Endodermal cell (in vitro differentiated cells): ENCODE measurements around the gene PPP1R9A. TPM values are rescaled to one million over a fixed set of nuclear protein-coding genes. Genes with fewer than 3 reads are reported as not detected.
"Not testable (repeated sequence)": the region's sequence is repeated elsewhere in the genome, so short reads cannot be mapped to it uniquely, and the experiment has no call there.

Experiments used
- DNase-seq: peaks from one replicate; pipeline ENCODE4 v3.0.0-alpha.2; 2017
- H3K27ac ChIP-seq: 2 replicates; pipeline ENCODE4 v1.5.1; 2013; ENCODE audit warnings: mild to moderate bottlenecking, low read depth, low read length, moderate library complexity
- H3K27me3 ChIP-seq: 2 replicates; pipeline ENCODE4 v1.6.1; 2013; ENCODE audit warnings: mild to moderate bottlenecking, low read length, moderate library complexity; ENCODE audit not compliant: insufficient read depth, control insufficient read depth, poor library complexity, severe bottlenecking
- H3K36me3 ChIP-seq: 2 replicates; pipeline ENCODE4 v1.7.0; 2013; ENCODE audit warnings: mild to moderate bottlenecking, low read length, moderate library complexity; ENCODE audit not compliant: control insufficient read depth, insufficient read depth
- H3K4me1 ChIP-seq: one replicate; pipeline ENCODE4 v1.7.0; 2013; ENCODE audit warnings: low read length; ENCODE audit not compliant: control insufficient read depth, insufficient read depth
- H3K4me3 ChIP-seq: 2 replicates; pipeline ENCODE4 v1.5.1; 2013; ENCODE audit warnings: mild to moderate bottlenecking, low read length, moderate library complexity
- H3K9ac ChIP-seq: 2 replicates; pipeline ENCODE4 v1.6.1; 2013; ENCODE audit warnings: mild to moderate bottlenecking, low read length, moderate library complexity; ENCODE audit not compliant: poor library complexity, severe bottlenecking; ENCODE audit errors: extremely low read depth
- H3K9me3 ChIP-seq: 2 replicates; pipeline ENCODE4 v1.6.1; 2013; ENCODE audit warnings: mild to moderate bottlenecking, low read length, moderate library complexity; ENCODE audit not compliant: control insufficient read depth
- H3K27ac Mint-ChIP-seq: 2 replicates; pipeline ENCODE4 v1.8.0; 2020; ENCODE audit warnings: mixed read lengths
- H3K27me3 Mint-ChIP-seq: 2 replicates; pipeline ENCODE4 v1.8.0; 2021; ENCODE audit warnings: mild to moderate bottlenecking, mixed read lengths; ENCODE audit not compliant: insufficient read depth
- H3K36me3 Mint-ChIP-seq: 2 replicates; pipeline ENCODE4 v1.8.0; 2020; ENCODE audit warnings: low read depth, mixed read lengths
- H3K4me1 Mint-ChIP-seq: 2 replicates; pipeline ENCODE4 v1.8.0; 2020; ENCODE audit warnings: mixed read lengths
- H3K4me3 Mint-ChIP-seq: 2 replicates; pipeline ENCODE4 v1.8.0; 2020; ENCODE audit warnings: mild to moderate bottlenecking, moderate library complexity, mixed read lengths
- H3K9me3 Mint-ChIP-seq: 2 replicates; pipeline ENCODE4 v1.8.0; 2020; ENCODE audit warnings: mild to moderate bottlenecking, mixed read lengths
- CTCF ChIP-seq: fragments of 200-600 bp; sonication (generic); conservative IDR thresholded peaks from 2 replicates; pipeline ENCODE4 v1.5.0; 2021; ENCODE audit warnings: antibody characterized with exemption, mild to moderate bottlenecking
- WGBS, 2 experiments: methylation state at CpG; one replicate each; pipeline versions ENCODE4 v1.1.5 to v1.1.7; 2013; ENCODE audit warnings: missing lambda C conversion rate in 2 of 2, mixed read lengths in 1 of 2; ENCODE audit not compliant: insufficient coverage in 1 of 2, insufficient read length in 1 of 2; 5-methylcytosine and 5-hydroxymethylcytosine counted together
- total RNA-seq, 2 donors: library from RNA; stranded (reverse); fragmentation: NEBNext Ultra II Directional in 1 of 2; extraction: Animal tissue kit (Norgen Biotek cat#: 25700) in 1 of 2; gene quantifications; 2 replicates in 1 of 2; 3 replicates in 1 of 2; pipeline ENCODE4 v1.2.1, GENCODE V29; 2021

PPP1R9A gene
- total RNA-seq, 2 donors from 2014 or later, result 38.7 to 39.4 TPM

DNA sequence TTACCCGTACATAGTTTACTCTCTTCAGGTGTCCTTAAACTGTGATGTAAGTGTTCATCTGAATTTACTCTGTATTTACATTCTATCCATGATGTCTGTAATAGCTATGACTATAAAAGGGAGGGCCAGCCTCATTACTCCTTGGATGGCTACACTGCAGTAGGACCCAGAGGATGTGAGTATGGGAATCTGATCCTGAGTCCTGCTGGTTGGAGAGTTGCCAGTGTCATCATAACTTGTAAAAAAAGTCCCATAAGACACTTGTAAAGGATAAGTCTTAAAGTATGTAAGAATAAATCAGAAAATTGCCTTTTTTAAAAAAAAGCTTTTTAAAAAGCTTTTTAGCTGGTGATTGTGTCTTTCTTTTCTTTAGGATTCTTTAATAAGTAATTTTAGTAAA lies 95.4 kb downstream of the PPP1R9A start:
- DNase-seq, result no peak
- Mint-ChIP-seq H3K4me1 (peaks cover 10% of the 10 kb centered on the region), H3K36me3 (no peaks in the 10 kb centered on the region), H3K27me3 (no peaks in the 10 kb centered on the region), H3K27ac (no peak overlapping the region), H3K4me3 (no peak overlapping the region), H3K9me3 (no peaks in the 10 kb centered on the region)
- WGBS, 2 experiments, result 100% methylated on average over 1 of the region's 1 CpG; no CpG with 5 or more reads in 1 of the 2 experiments
- no peak overlapping the region for H3K27ac ChIP-seq
- H3K9ac ChIP-seq, result no peak overlapping the region
- H3K27me3 ChIP-seq, result no peaks in the 10 kb centered on the region
- H3K4me1 ChIP-seq, result no peaks in the 10 kb centered on the region
- H3K9me3 ChIP-seq, result no peaks in the 10 kb centered on the region
- no peak for TF ChIP-seq CTCF
- H3K36me3 ChIP-seq, result no peaks in the 10 kb centered on the region
- H3K4me3 ChIP-seq, result no peak overlapping the region

GRCh38 chr7:95004618-95005247 lies 97.3 kb downstream of the PPP1R9A start:
- H3K9me3 ChIP-seq, result no peaks in the 10 kb centered on the region
- no peaks in the 10 kb centered on the region for H3K27me3 Mint-ChIP-seq
- DNase-seq, result no peak
- no peak overlapping the region for H3K4me3 ChIP-seq
- WGBS, 2 experiments, result 89 to 100% methylated on average over 2 to 6 of the region's 6 CpGs
- TF ChIP-seq CTCF, result no peak
- peaks cover 10% of the 10 kb centered on the region for H3K4me1 Mint-ChIP-seq
- no peaks in the 10 kb centered on the region for H3K36me3 ChIP-seq
- H3K27ac ChIP-seq, result no peak overlapping the region
- no peaks in the 10 kb centered on the region for H3K36me3 Mint-ChIP-seq
- peaks cover 2% of the 10 kb centered on the region for H3K9me3 Mint-ChIP-seq
- no peaks in the 10 kb centered on the region for H3K27me3 ChIP-seq
- H3K9ac ChIP-seq, result no peak overlapping the region
- H3K27ac Mint-ChIP-seq, result no peak overlapping the region
- H3K4me1 ChIP-seq, result no peaks in the 10 kb centered on the region
- no peak overlapping the region for H3K4me3 Mint-ChIP-seq

DNA sequence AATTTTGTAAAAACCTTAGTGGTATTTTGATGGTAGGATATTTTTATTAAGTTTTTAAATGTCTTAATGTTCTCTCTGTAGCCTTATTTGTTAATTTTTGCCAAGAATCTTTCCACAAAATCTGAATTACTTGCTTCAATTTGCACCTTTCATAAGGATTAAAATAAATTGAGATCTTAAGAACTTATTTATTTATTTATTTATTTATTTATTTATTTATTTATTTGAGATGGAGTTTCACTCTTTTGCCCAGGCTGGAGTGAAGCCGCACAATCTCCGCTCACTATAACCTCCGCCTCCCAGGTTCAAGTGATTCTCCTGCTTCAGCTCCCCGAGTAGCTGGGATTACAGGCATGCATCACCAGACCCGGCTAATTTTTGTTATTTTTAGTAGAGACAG lies 98.6 kb downstream of the PPP1R9A start:
- H3K4me1 ChIP-seq, result no peaks in the 10 kb centered on the region
- TF ChIP-seq CTCF, result no peak
- H3K27ac ChIP-seq, result no peak overlapping the region
- DNase-seq, result no peak
- H3K9ac ChIP-seq, result no peak overlapping the region
- peaks cover 1% of the 10 kb centered on the region for H3K4me1 Mint-ChIP-seq
- H3K36me3 ChIP-seq, result no peaks in the 10 kb centered on the region
- no peaks in the 10 kb centered on the region for H3K36me3 Mint-ChIP-seq
- no peak overlapping the region for H3K4me3 ChIP-seq
- WGBS, 2 experiments, result 92 to 99% methylated on average over 5 of the region's 5 CpGs
- H3K9me3 ChIP-seq, result no peaks in the 10 kb centered on the region
- H3K27ac Mint-ChIP-seq, result no peak overlapping the region
- H3K27me3 ChIP-seq, result no peaks in the 10 kb centered on the region
- H3K9me3 Mint-ChIP-seq, result peaks cover 2% of the 10 kb centered on the region
- no peak overlapping the region for H3K4me3 Mint-ChIP-seq
- H3K27me3 Mint-ChIP-seq, result no peaks in the 10 kb centered on the region

DNA sequence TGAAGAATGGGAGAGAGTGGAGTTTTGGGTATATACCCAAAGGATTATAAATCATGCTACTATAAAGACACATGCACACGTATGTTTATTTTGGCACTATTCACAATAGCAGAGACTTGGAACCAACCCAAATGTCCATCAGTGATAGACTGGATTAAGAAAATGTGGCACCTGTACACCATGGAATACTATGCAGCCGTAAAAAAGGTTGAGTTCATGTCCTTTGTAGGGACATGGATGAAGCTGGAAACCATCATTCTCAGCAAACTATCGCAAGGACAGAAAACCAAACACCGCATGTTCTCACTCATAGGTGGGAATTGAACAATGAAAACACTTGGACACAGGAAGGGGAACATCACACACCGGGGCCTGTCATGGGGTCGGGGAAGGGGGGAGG lies 101.4 kb downstream of the PPP1R9A start:
- DNase-seq, H3K36me3 Mint-ChIP-seq, H3K27me3 Mint-ChIP-seq, H3K36me3 ChIP-seq, H3K27ac ChIP-seq, H3K4me1 ChIP-seq, H3K9me3 ChIP-seq, H3K9me3 Mint-ChIP-seq, H3K4me1 Mint-ChIP-seq, H3K27me3 ChIP-seq, H3K27ac Mint-ChIP-seq, H3K4me3 Mint-ChIP-seq, H3K9ac ChIP-seq, H3K4me3 ChIP-seq: not testable (repeated sequence)
- WGBS, 2 experiments, result 96% methylated on average over 4 to 6 of the region's 6 CpGs
